Neural cell (in vitro differentiated cells): ENCODE results near the gene FBP1. TPM values are rescaled to one million over a fixed set of nuclear protein-coding genes. Genes with fewer than 3 reads are reported as not detected.

Source experiments
- H2AFZ ChIP-seq: fragments of 200-600, 300-800 bp; sonication (generic), shearing (Covaris generic); 2 replicates; pipeline ENCODE4 v1.6.0; 2014; ENCODE audit warnings: low read depth, mild to moderate bottlenecking, antibody characterized with exemption, low read length, moderate library complexity
- H3F3A ChIP-seq: fragments of 200-600 bp; shearing (Covaris generic); 2 replicates; pipeline ENCODE4 v1.6.1; 2016; ENCODE audit warnings: mild to moderate bottlenecking, moderate library complexity, mixed read lengths, antibody characterized with exemption, low read length; ENCODE audit not compliant: insufficient read depth, poor library complexity, severe bottlenecking
- H3K27ac ChIP-seq: fragments of 200-600, 300-800 bp; sonication (generic), shearing (Covaris generic); 2 replicates; pipeline ENCODE4 v1.5.1; 2014; ENCODE audit warnings: mild to moderate bottlenecking, low read length, moderate library complexity
- H3K27me3 ChIP-seq: fragments of 300-800, 200-600 bp; sonication (generic), shearing (Covaris generic); 2 replicates; pipeline ENCODE4 v1.6.0; 2014; ENCODE audit warnings: mild to moderate bottlenecking, low read depth, low read length, moderate library complexity; ENCODE audit not compliant: insufficient read depth
- H3K36me3 ChIP-seq: fragments of 300-800, 200-600 bp; sonication (generic), shearing (Covaris generic); 2 replicates; pipeline ENCODE4 v1.5.1; 2014; ENCODE audit warnings: mild to moderate bottlenecking, antibody characterized with exemption, low read length, moderate library complexity; ENCODE audit not compliant: insufficient read depth
- H3K4me2 ChIP-seq: fragments of 300-800, 200-600 bp; sonication (generic), shearing (Covaris generic); 2 replicates; pipeline ENCODE4 v1.6.0; 2014; ENCODE audit warnings: mild to moderate bottlenecking, low read length
- H3K4me3 ChIP-seq: fragments of 300-800, 200-600 bp; sonication (generic), shearing (Covaris generic); 2 replicates; pipeline ENCODE4 v1.5.1; 2014; ENCODE audit warnings: mild to moderate bottlenecking, low read length, moderate library complexity
- H3K79me2 ChIP-seq: fragments of 200-600 bp; shearing (Covaris generic); replicated peaks from 2 replicates; pipeline ENCODE4 v1.6.0; 2014; ENCODE audit warnings: mild to moderate bottlenecking, low read length, moderate library complexity; ENCODE audit not compliant: insufficient read depth
- H3K9ac ChIP-seq: fragments of 300-800, 200-600 bp; sonication (generic), shearing (Covaris generic); 2 replicates; pipeline ENCODE4 v1.6.1; 2016; ENCODE audit warnings: mild to moderate bottlenecking, low read length, mixed read lengths
- H3K9me2 ChIP-seq: fragments of 200-600 bp; shearing (Covaris generic); 2 replicates; pipeline ENCODE4 v1.6.1; 2016; ENCODE audit warnings: mild to moderate bottlenecking, low read length, mixed read lengths; ENCODE audit not compliant: insufficient read depth
- H3K9me3 ChIP-seq: fragments of 200-600, 300-800 bp; sonication (generic), shearing (Covaris generic); 2 replicates; pipeline ENCODE4 v1.6.1; 2016; ENCODE audit warnings: mild to moderate bottlenecking, mixed run types, low read length, moderate library complexity, mixed read lengths
- H4K20me1 ChIP-seq: fragments of 200-600 bp; shearing (Covaris generic); 2 replicates; pipeline ENCODE4 v1.6.1; 2016; ENCODE audit warnings: mild to moderate bottlenecking, mixed run types; ENCODE audit not compliant: insufficient read depth
- CTCF ChIP-seq: fragments of 450-650 bp; IDR thresholded peaks from 2 replicates; pipeline ENCODE4 v1.5.1; 2014; ENCODE audit warnings: antibody characterized with exemption, mild to moderate bottlenecking, moderate library complexity; ENCODE audit not compliant: poor library complexity, severe bottlenecking
- EP300 ChIP-seq: fragments of 450-650 bp; conservative IDR thresholded peaks from 2 replicates; pipeline ENCODE4 v1.6.1; 2014; ENCODE audit warnings: antibody characterized with exemption, mild to moderate bottlenecking, moderate library complexity; ENCODE audit not compliant: poor library complexity, severe bottlenecking
- EZH2 ChIP-seq: fragments of 200-600, 300-800 bp; shearing (Covaris generic), sonication (generic); IDR thresholded peaks from 2 replicates; pipeline ENCODE4 v1.6.1; 2014; ENCODE audit warnings: antibody characterized with exemption, low read length, borderline replicate concordance, mild to moderate bottlenecking; ENCODE audit not compliant: insufficient read depth, poor library complexity, severe bottlenecking
- MXI1 ChIP-seq: fragments of 450-650 bp; conservative IDR thresholded peaks from 2 replicates; pipeline ENCODE4 v1.6.1; 2014; ENCODE audit warnings: antibody characterized with exemption, mild to moderate bottlenecking; ENCODE audit not compliant: poor library complexity, severe bottlenecking
- POLR2AphosphoS5 ChIP-seq: IDR thresholded peaks from 2 replicates; pipeline ENCODE4 v1.6.1; 2012
- RAD21 ChIP-seq: fragments of 450-650 bp; conservative IDR thresholded peaks from 2 replicates; pipeline ENCODE4 v1.6.1; 2014; ENCODE audit warnings: antibody characterized with exemption, mild to moderate bottlenecking, moderate library complexity
- REST ChIP-seq: IDR thresholded peaks from 2 replicates; pipeline ENCODE4 v1.6.1; 2012; ENCODE audit warnings: borderline replicate concordance
- SMC3 ChIP-seq: fragments of 450-650 bp; conservative IDR thresholded peaks from 2 replicates; pipeline ENCODE4 v1.6.1; 2014; ENCODE audit warnings: antibody characterized with exemption, mild to moderate bottlenecking, moderate library complexity; ENCODE audit not compliant: poor library complexity
- TAF1 ChIP-seq: IDR thresholded peaks from 2 replicates; pipeline ENCODE4 v1.6.1; 2012; ENCODE audit warnings: low read depth
- polyA plus RNA-seq: library from polyadenylated mRNA; depleted of rRNA; stranded (reverse); fragments of >200 nt; gene quantifications from 2 replicates; pipeline ENCODE4 v1.2.3, GENCODE V29; 2014

Gene FBP1
- polyA plus RNA-seq, 1 donor from 2014 or later, result not detected

- Histone ChIP-seq H3K9ac (no peak overlapping the region), H3K36me3 (no peaks in the 10 kb centered on the region), H4K20me1 (no peaks in the 10 kb centered on the region), H3K27ac (no peak overlapping the region), H3K9me3 (no peaks in the 10 kb centered on the region), H2AFZ (no peak overlapping the region), H3K79me2 (no peaks in the 10 kb centered on the region), H3F3A (no peaks in the 10 kb centered on the region), H3K4me2 (no peak overlapping the region), H3K27me3 (peaks cover 20% of the 10 kb centered on the region), H3K9me2 (no peaks in the 10 kb centered on the region), H3K4me3 (no peak overlapping the region)
- TF ChIP-seq EP300 (no peak), EZH2 (no peak)
These were observed 15.0 kb upstream of the FBP1 start for GRCh38 chr9:94654165-94654894.

GRCh38 chr9:94650949-94651348, 11.6 kb upstream of the FBP1 start:
- H3K4me3 ChIP-seq, result no peak overlapping the region
- H3K27ac ChIP-seq, result no peak overlapping the region
- H3F3A ChIP-seq, result no peaks in the 10 kb centered on the region
- no peaks in the 10 kb centered on the region for H3K9me2 ChIP-seq
- no peak for TF ChIP-seq RAD21
- no peaks in the 10 kb centered on the region for H3K9me3 ChIP-seq
- H3K27me3 ChIP-seq, result peaks cover 12% of the 10 kb centered on the region
- no peaks in the 10 kb centered on the region for H4K20me1 ChIP-seq
- H2AFZ ChIP-seq, result no peak overlapping the region
- H3K79me2 ChIP-seq, result no peaks in the 10 kb centered on the region
- no peak overlapping the region for H3K9ac ChIP-seq
- H3K4me2 ChIP-seq, result no peak overlapping the region
- no peaks in the 10 kb centered on the region for H3K36me3 ChIP-seq

GRCh38 chr9:94649100-94649819, 9.9 kb upstream of the FBP1 start:
- Histone ChIP-seq H3K9ac (no peak overlapping the region), H3K9me2 (no peaks in the 10 kb centered on the region), H3K27me3 (peaks cover 6% of the 10 kb centered on the region), H3K9me3 (no peaks in the 10 kb centered on the region), H4K20me1 (no peaks in the 10 kb centered on the region), H2AFZ (no peak overlapping the region), H3K4me3 (no peak overlapping the region), H3K4me2 (no peak overlapping the region), H3K27ac (no peak overlapping the region), H3K79me2 (no peaks in the 10 kb centered on the region), H3K36me3 (no peaks in the 10 kb centered on the region), H3F3A (no peaks in the 10 kb centered on the region)
- no peak for TF ChIP-seq TAF1
- no peak for TF ChIP-seq POLR2AphosphoS5
- TF ChIP-seq RAD21, result no peak

GRCh38 chr9:94648185-94648584, 8.9 kb upstream of the FBP1 start:
- H3K79me2 ChIP-seq, result no peaks in the 10 kb centered on the region
- no peak overlapping the region for H2AFZ ChIP-seq
- H3K4me3 ChIP-seq, result no peak overlapping the region
- H3K27ac ChIP-seq, result no peak overlapping the region
- H3K36me3 ChIP-seq, result no peaks in the 10 kb centered on the region
- no peak for TF ChIP-seq TAF1
- TF ChIP-seq RAD21, result no peak
- no peak for TF ChIP-seq EZH2
- no peak for TF ChIP-seq SMC3
- TF ChIP-seq MXI1, result no peak
- no peak for TF ChIP-seq EP300
- no peak for TF ChIP-seq REST
- TF ChIP-seq POLR2AphosphoS5, result no peak
- no peak for TF ChIP-seq CTCF
- H3K9me3 ChIP-seq, result no peaks in the 10 kb centered on the region
- H3K9me2 ChIP-seq, result no peaks in the 10 kb centered on the region
- no peaks in the 10 kb centered on the region for H3F3A ChIP-seq
- no peak overlapping the region for H3K9ac ChIP-seq
- H3K4me2 ChIP-seq, result no peak overlapping the region
- no peaks in the 10 kb centered on the region for H3K27me3 ChIP-seq
- no peaks in the 10 kb centered on the region for H4K20me1 ChIP-seq
